K562 (cell line): ENCODE results near the gene WFDC8. TPM values are rescaled to one million over a fixed set of nuclear protein-coding genes. Genes with fewer than 3 reads are reported as not detected.

Source experiments
- ATAC-seq: fragments of 200-7000 bp; cut with Tn5 transposase; 3 replicates; pipeline ENCODE4 v1.9.1; 2020; ENCODE audit warnings: moderate library complexity
- BruUV-seq: library from RNA; stranded (reverse); fragments of 400-500 nt; replicated peaks from 2 replicates; lab custom pipeline; 2021; lab: Mats Ljungman, UMichigan
- CTCF ChIA-PET: fragments of 300-600 bp; formaldehyde crosslinking; extraction: SDS; loops from one replicate; lab custom pipeline; 2021; ENCODE audit warnings: low intra/inter-chr PET ratio; lab: Yijun Ruan, JAX
- POLR2A ChIA-PET: fragments of 300-600, 350-650 bp; sonication (Branson Sonifier 250); formaldehyde crosslinking; extraction: SDS; loops from one replicate; lab custom pipeline; 2021; ENCODE audit warnings: antibody characterized with exemption, inconsistent platforms; lab: Yijun Ruan, JAX
- DNase-seq, 4 experiments: peaks; one replicate each; pipeline versions ENCODE4 v3.0.0 to v3.0.0-alpha.2; 2011 to 2018; ENCODE audit warnings: low spot score in 3 of 4, mixed read lengths in 3 of 4; ENCODE audit errors: extremely low read depth in 1 of 4
- FAIRE-seq: peaks from 2 replicates; lab custom pipeline; 2011; peaks lifted over from hg19 to GRCh38; lab: Jason Lieb, UNC
- H2AFZ ChIP-seq: 2 replicates; pipeline ENCODE4 v1.6.0; 2011; ENCODE audit warnings: low read depth, low read length, control low read depth, inconsistent platforms
- H3K27ac ChIP-seq: fragments of 200-600 bp; 3 replicates; pipeline ENCODE4 v1.8.0; 2011; ENCODE audit warnings: low read depth, mild to moderate bottlenecking, control low read depth, inconsistent platforms, low read length, moderate library complexity, mixed read lengths; ENCODE audit errors: extremely low read depth
- H3K27me3 ChIP-seq, 2 experiments: fragments of 300-600 bp in 1 of 2; 2 replicates in 1 of 2; 3 replicates in 1 of 2; pipeline versions ENCODE4 v1.6.0 to v1.8.0; 2011; ENCODE audit warnings: inconsistent platforms in 2 of 2, low read length in 2 of 2, mild to moderate bottlenecking in 1 of 2, mixed read lengths in 1 of 2, moderate library complexity in 1 of 2; ENCODE audit not compliant: control insufficient read depth in 2 of 2, insufficient read depth in 2 of 2
- H3K36me3 ChIP-seq: fragments of 300-600 bp; 3 replicates; pipeline ENCODE4 v1.8.0; 2011; ENCODE audit warnings: mild to moderate bottlenecking, low read length, inconsistent platforms; ENCODE audit not compliant: control insufficient read depth, insufficient read depth
- H3K4me1 ChIP-seq, 2 experiments: fragments of 200-600 bp in 1 of 2; replicated peaks in 1 of 2; 2 replicates in 1 of 2; 3 replicates in 1 of 2; pipeline versions ENCODE4 v1.5.1 to v1.8.0; 2011; ENCODE audit warnings: inconsistent platforms in 2 of 2, low read length in 2 of 2, mild to moderate bottlenecking in 1 of 2, mixed read lengths in 1 of 2, moderate library complexity in 1 of 2; ENCODE audit not compliant: control insufficient read depth in 2 of 2, insufficient read depth in 2 of 2
- H3K4me2 ChIP-seq: 2 replicates; pipeline ENCODE4 v1.6.1; 2011; ENCODE audit warnings: low read length, control low read depth, inconsistent platforms, mixed read lengths; ENCODE audit not compliant: insufficient read depth
- H3K4me3 ChIP-seq: fragments of 200-600 bp; sonication (generic), shearing (Covaris generic); 2 replicates; pipeline ENCODE4 v1.5.1; 2016; ENCODE audit warnings: control low read depth, inconsistent platforms
- H3K79me2 ChIP-seq: fragments of 200-600 bp; 3 replicates; pipeline ENCODE4 v1.8.0; 2011; ENCODE audit warnings: low read length, inconsistent platforms; ENCODE audit not compliant: control insufficient read depth, insufficient read depth
- H3K9ac ChIP-seq, 2 experiments: 2 replicates each; pipeline versions ENCODE4 v1.6.0 to v1.6.1; 2011; ENCODE audit warnings: low read depth in 2 of 2, low read length in 2 of 2, control low read depth in 1 of 2, inconsistent platforms in 1 of 2, mild to moderate bottlenecking in 1 of 2, mixed read lengths in 1 of 2; ENCODE audit not compliant: insufficient read depth in 1 of 2
- H3K9me1 ChIP-seq: one replicate; pipeline ENCODE4 v1.6.0; 2011; ENCODE audit warnings: inconsistent platforms, mild to moderate bottlenecking, low read length, moderate library complexity; ENCODE audit not compliant: control insufficient read depth, insufficient read depth
- H3K9me3 ChIP-seq: replicated peaks from 2 replicates; pipeline ENCODE4 v1.5.1; 2011; ENCODE audit warnings: low read depth, low read length, inconsistent platforms; ENCODE audit not compliant: control insufficient read depth, insufficient read depth
- H4K20me1 ChIP-seq: replicated peaks from 2 replicates; pipeline ENCODE4 v1.6.1; 2011; ENCODE audit warnings: low read length, inconsistent platforms, mixed read lengths; ENCODE audit not compliant: control insufficient read depth, insufficient read depth
- ETV6 ChIP-seq, 3 experiments: fragments of 150-350 bp in 1 of 3; sonication (generic) in 1 of 3; formaldehyde crosslinking in 1 of 3; IDR thresholded peaks; 2 replicates each; pipeline versions ENCODE4 v1.6.1 to v1.8.0; 2014 to 2022; ENCODE audit warnings: borderline replicate concordance in 2 of 3, low read depth in 2 of 3, antibody characterized with exemption in 1 of 3, low read length in 1 of 3, mild to moderate bottlenecking in 1 of 3, missing genetic modification reagents in 1 of 3
- HNRNPLL ChIP-seq: fragments of 200-400 bp; formaldehyde crosslinking; IDR thresholded peaks from 2 replicates; pipeline ENCODE4 v1.6.1; 2017; ENCODE audit warnings: low read length, low read depth, mild to moderate bottlenecking; ENCODE audit not compliant: poor library complexity, severe bottlenecking
- ILF3 ChIP-seq: fragments of 450-650 bp; IDR thresholded peaks from 2 replicates; pipeline ENCODE4 v1.6.1; 2018; ENCODE audit warnings: antibody characterized with exemption, mild to moderate bottlenecking, moderate library complexity, borderline replicate concordance
- IRF1 ChIP-seq: sonication (generic); formaldehyde crosslinking; IDR thresholded peaks from 2 replicates; pipeline ENCODE4 v1.8.0; 2022; ENCODE audit warnings: missing genetic modification reagents, mild to moderate bottlenecking, borderline replicate concordance
- JUND ChIP-seq, 2 experiments: IDR thresholded peaks; 2 replicates in 1 of 2; 3 replicates in 1 of 2; pipeline ENCODE4 v1.6.1; 2011; ENCODE audit warnings: borderline replicate concordance in 2 of 2, low read depth in 2 of 2, low read length in 2 of 2, improper control_type of control experiment in 1 of 2, missing biosample characterization in 1 of 2, missing genetic modification characterization in 1 of 2, missing genetic modification reagents in 1 of 2
- KLF1 ChIP-seq: fragments of 450-650 bp; IDR thresholded peaks from 2 replicates; pipeline ENCODE4 v1.6.1; 2016; ENCODE audit warnings: missing genetic modification characterization, missing compliant biosample characterization
- NONO ChIP-seq, 2 experiments: fragments of 200-400 bp in 1 of 2; fragments of 450-650 bp in 1 of 2; formaldehyde crosslinking in 1 of 2; IDR thresholded peaks; 2 replicates each; pipeline ENCODE4 v1.6.1; 2017; ENCODE audit warnings: low read depth in 2 of 2, mild to moderate bottlenecking in 2 of 2, moderate library complexity in 2 of 2, low read length in 1 of 2
- RHOXF2B ChIP-seq: fragments of 250-450 bp; sonication (Bioruptor Pico); conservative IDR thresholded peaks from 2 replicates; pipeline ENCODE4 v1.5.1; 2021
- SP1 ChIP-seq: sonication (generic); formaldehyde crosslinking; IDR thresholded peaks from 2 replicates; pipeline ENCODE4 v1.8.1; 2022; ENCODE audit warnings: mild to moderate bottlenecking, missing genetic modification reagents
- TAL1 ChIP-seq: fragments of 450-650 bp; IDR thresholded peaks from 2 replicates; pipeline ENCODE4 v1.6.1; 2016; ENCODE audit warnings: mild to moderate bottlenecking
- TBL1XR1 ChIP-seq, 2 experiments: IDR thresholded peaks; 2 replicates each; pipeline ENCODE4 v1.6.1; 2012; ENCODE audit warnings: improper control_type of control experiment in 2 of 2, low read length in 2 of 2, mild to moderate bottlenecking in 1 of 2
- ZFPM2 ChIP-seq: fragments of 250-450 bp; sonication (Bioruptor Pico); IDR thresholded peaks from 2 replicates; pipeline ENCODE4 v1.5.1; 2022; ENCODE audit warnings: mild to moderate bottlenecking
- ZNF239 ChIP-seq: fragments of 250-450 bp; sonication (Bioruptor Pico); IDR thresholded peaks from 2 replicates; pipeline ENCODE4 v1.4.0; 2020; ENCODE audit warnings: mild to moderate bottlenecking
- ZNF436 ChIP-seq: fragments of 250-450, 450-650 bp; sonication (Bioruptor Pico); formaldehyde crosslinking; IDR thresholded peaks from 2 replicates; pipeline ENCODE4 v1.7.0; 2020; ENCODE audit warnings: mild to moderate bottlenecking
- ZNF655 ChIP-seq: fragments of 250-450 bp; sonication (Bioruptor Pico); IDR thresholded peaks from 2 replicates; pipeline ENCODE4 v1.5.0; 2021
- ZNF668 ChIP-seq: fragments of 250-450 bp; sonication (Bioruptor Pico); IDR thresholded peaks from 2 replicates; pipeline ENCODE4 v1.8.0; 2022; ENCODE audit warnings: mild to moderate bottlenecking, inconsistent platforms
- ZNF695 ChIP-seq: fragments of 450-650 bp; formaldehyde crosslinking; IDR thresholded peaks from 2 replicates; pipeline ENCODE4 v1.4.0; 2020; ENCODE audit warnings: mild to moderate bottlenecking, moderate library complexity
- WGBS: fragments of 100-300 bp; shearing (Covaris generic); methylation state at CpG from one replicate; pipeline ENCODE4 v1.1.6; 2016; ENCODE audit warnings: low coverage, mixed read lengths; ENCODE audit not compliant: insufficient coverage; ENCODE audit errors: missing lambda C conversion rate; 5-methylcytosine and 5-hydroxymethylcytosine counted together
- in situ Hi-C: fragments of 300-500 bp; cut with MboI; formaldehyde crosslinking; loops from 4 replicates; pipeline ENCODE4 v1.15.0; 2018; ENCODE audit warnings: inconsistent platforms, mixed read lengths
- intact Hi-C: fragments of 100-400 bp; cut with micrococcal nuclease; formaldehyde crosslinking; loops from 2 replicates; pipeline ENCODE4 v1.14.2; 2022
- polyA plus RNA-seq, 8 experiments: library from polyadenylated mRNA; depleted of rRNA in 4 of 8; stranded (reverse) in 5 of 8; unstranded in 3 of 8; fragments of >200 nt; fragmentation: Nextera tagmentation in 2 of 8; fragmentation: Illumina TruSeq in 1 of 8; extraction: Ambion mirVana in 2 of 8; extraction: Trizol in 1 of 8; gene quantifications; 2 replicates each; pipeline versions ENCODE4 v1.2.1 to v1.2.3, GENCODE V29; 2011 to 2014; ENCODE audit warnings: inconsistent platforms in 1 of 8, missing spikeins in 1 of 8
- total RNA-seq, 7 experiments: library from RNA; depleted of rRNA in 6 of 7; stranded (reverse); fragments of >200 nt in 6 of 7; fragmentation: Illumina TruSeq in 2 of 7; extraction: Trizol in 2 of 7; gene quantifications; 2 replicates each; pipeline versions ENCODE4 v1.2.1 to v1.2.3, GENCODE V29; 2011 to 2021; ENCODE audit warnings: low replicate concordance in 1 of 7
- TF ChIP-seq, protein P1 (sequence below): fragments of 250-450 bp; sonication (Bioruptor Pico); IDR thresholded peaks from 2 replicates; pipeline ENCODE4 v1.9.0; 2021; ENCODE audit warnings: mild to moderate bottlenecking
- TF ChIP-seq, protein P2 (sequence below): IDR thresholded peaks from 2 replicates; pipeline ENCODE4 v1.6.1; 2011; ENCODE audit not compliant: insufficient read length; ENCODE audit errors: extremely low read depth

WFDC8 gene
- total and polyA plus RNA-seq, 9 of the 15 experiments (the other 6 are each of a cell fraction or from before 2014, with no cell fraction given) = not detected

GRCh38 chr20:45539382-45539781 lies 39.7 kb downstream of the WFDC8 start, which contains the start of gene WFDC6:
Gene WFDC6 (minus strand): TSS chr20:45539482. CDS start chr20:45539407, 75 bp downstream.
- CTCF ChIA-PET = no interaction called here
- in situ Hi-C loops = no loop called here
- no TSS peak for BruUV-seq

More at GRCh38 chr20:45539382-45539781, 39.7 kb downstream of the WFDC8 start, which contains the start of gene WFDC6:
- Histone ChIP-seq H3K9me1 (no peaks in the 10 kb centered on the region), H3K79me2 (no peaks in the 10 kb centered on the region), H3K36me3 (no peaks in the 10 kb centered on the region), H3K9ac (no peak within 1 kb of the TSS), H3K4me2 (no peak within 1 kb of the TSS), H3K9me3 (no peaks in the 10 kb centered on the region), H2AFZ (no peak within 1 kb of the TSS), H3K4me3 (no peak within 1 kb of the TSS), H3K27ac (no peak within 1 kb of the TSS), H3K4me1 (no peaks in the 10 kb centered on the region), H3K27me3 (peaks cover 0 to 4% of the 10 kb centered on the region in 2 experiments; a peak in 1 of 5 replicates), H4K20me1 (no peaks in the 10 kb centered on the region)
- DNase-seq (no peak), ATAC-seq (no peak), FAIRE-seq (no peak)
- intact Hi-C loops = no loop called here
- WGBS = 0% methylated on average over 2 of the region's 2 CpGs
- POLR2A ChIA-PET = interaction anchor here (0.7 kb wide), 1 partner anchor 15 kb away, joined by 3 read pairs; no protein-coding TSS in a partner anchor
- TF ChIP-seq ZFPM2 (CRISPR knock-in tag) = no peak
- no peak for TF ChIP-seq SP1 (CRISPR knock-in tag)
- TF ChIP-seq RHOXF2B = no peak
- no peak for TF ChIP-seq NONO (IDR thresholded peaks at IDR 0.05; ENCODE audit: low read depth in 2 of 2, low read length in 1 of 2)
- TF ChIP-seq KLF1 (tag) = no peak
- TF ChIP-seq, protein P1, sequence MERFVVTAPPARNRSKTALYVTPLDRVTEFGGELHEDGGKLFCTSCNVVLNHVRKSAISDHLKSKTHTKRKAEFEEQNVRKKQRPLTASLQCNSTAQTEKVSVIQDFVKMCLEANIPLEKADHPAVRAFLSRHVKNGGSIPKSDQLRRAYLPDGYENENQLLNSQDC (CRISPR knock-in tag) = no peak
- TF ChIP-seq HNRNPLL = no peak
- TF ChIP-seq, protein P2, sequence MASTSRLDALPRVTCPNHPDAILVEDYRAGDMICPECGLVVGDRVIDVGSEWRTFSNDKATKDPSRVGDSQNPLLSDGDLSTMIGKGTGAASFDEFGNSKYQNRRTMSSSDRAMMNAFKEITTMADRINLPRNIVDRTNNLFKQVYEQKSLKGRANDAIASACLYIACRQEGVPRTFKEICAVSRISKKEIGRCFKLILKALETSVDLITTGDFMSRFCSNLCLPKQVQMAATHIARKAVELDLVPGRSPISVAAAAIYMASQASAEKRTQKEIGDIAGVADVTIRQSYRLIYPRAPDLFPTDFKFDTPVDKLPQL = no peak
- no peak for TF ChIP-seq TAL1
- no peak for TF ChIP-seq JUND (IDR thresholded peaks at IDR 0.05; ENCODE audit: borderline replicate concordance, low read depth, low read length)
- TF ChIP-seq JUND (tag; IDR thresholded peaks at IDR 0.05; ENCODE audit: borderline replicate concordance, low read depth, low read length) = no peak
- no peak for TF ChIP-seq ZNF655 (CRISPR knock-in tag)
- TF ChIP-seq ZNF668 (CRISPR knock-in tag) = no peak
- no peak for TF ChIP-seq ETV6 (IDR thresholded peaks at IDR 0.05; ENCODE audit: borderline replicate concordance in 1 of 2, low read depth in 2 of 2, low read length in 1 of 2)
- TF ChIP-seq ETV6 (CRISPR knock-in tag; IDR thresholded peaks at IDR 0.05; ENCODE audit: borderline replicate concordance) = no peak
- no peak for TF ChIP-seq ZNF239
- TF ChIP-seq TBL1XR1 (IDR thresholded peaks at IDR 0.05; ENCODE audit: low read length in 2 of 2) = no peak
- TF ChIP-seq ILF3 = no peak
- no peak for TF ChIP-seq ZNF436 (CRISPR knock-in tag)
- no peak for TF ChIP-seq IRF1 (CRISPR knock-in tag)
- no peak for TF ChIP-seq ZNF695
